Adrenal gland (tissue), 5 donors: ENCODE measurements around the gene GRIA1.

ENCODE experiments used
- POLR2A ChIP-seq, 2 donors: fragments of 450-650 bp; IDR thresholded peaks; one replicate each; pipeline ENCODE4 v1.6.1; 2017; ENCODE audit warnings: antibody characterized with exemption in 2 of 2, mild to moderate bottlenecking in 2 of 2, moderate library complexity in 1 of 2
- TF ChIP-seq, protein P1 (sequence below), 6 experiments: fragments of 450-650 bp in 4 of 6; fragments of 200-600 bp in 2 of 6; sonication (generic) in 1 of 6; IDR thresholded peaks; 1 replicate in 5 of 6; 2 replicates in 1 of 6; pipeline versions ENCODE4 v1.5.1 to v1.8.0; 2016 to 2021; ENCODE audit warnings: antibody characterized with exemption in 6 of 6, mild to moderate bottlenecking in 2 of 6, moderate library complexity in 1 of 6
- donor health status: DM: no; HTN: no; CAD: no.

- TF ChIP-seq, protein P1, sequence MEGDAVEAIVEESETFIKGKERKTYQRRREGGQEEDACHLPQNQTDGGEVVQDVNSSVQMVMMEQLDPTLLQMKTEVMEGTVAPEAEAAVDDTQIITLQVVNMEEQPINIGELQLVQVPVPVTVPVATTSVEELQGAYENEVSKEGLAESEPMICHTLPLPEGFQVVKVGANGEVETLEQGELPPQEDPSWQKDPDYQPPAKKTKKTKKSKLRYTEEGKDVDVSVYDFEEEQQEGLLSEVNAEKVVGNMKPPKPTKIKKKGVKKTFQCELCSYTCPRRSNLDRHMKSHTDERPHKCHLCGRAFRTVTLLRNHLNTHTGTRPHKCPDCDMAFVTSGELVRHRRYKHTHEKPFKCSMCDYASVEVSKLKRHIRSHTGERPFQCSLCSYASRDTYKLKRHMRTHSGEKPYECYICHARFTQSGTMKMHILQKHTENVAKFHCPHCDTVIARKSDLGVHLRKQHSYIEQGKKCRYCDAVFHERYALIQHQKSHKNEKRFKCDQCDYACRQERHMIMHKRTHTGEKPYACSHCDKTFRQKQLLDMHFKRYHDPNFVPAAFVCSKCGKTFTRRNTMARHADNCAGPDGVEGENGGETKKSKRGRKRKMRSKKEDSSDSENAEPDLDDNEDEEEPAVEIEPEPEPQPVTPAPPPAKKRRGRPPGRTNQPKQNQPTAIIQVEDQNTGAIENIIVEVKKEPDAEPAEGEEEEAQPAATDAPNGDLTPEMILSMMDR (IDR thresholded peaks at IDR 0.05), result no peak
- no peak for TF ChIP-seq POLR2A (IDR thresholded peaks at IDR 0.05)
Observed at GRCh38 chr5:153626836-153627235, 136.4 kb downstream of the GRIA1 start.
